Esophagus muscularis mucosa (tissue), 4 donors: ENCODE results near the gene MINDY1. TPM values are rescaled to one million over a fixed set of nuclear protein-coding genes. Genes with fewer than 3 reads are reported as not detected.
A peak's percentile ranks its signal among the peaks of the same experiment; 100 is the strongest.

Source experiments
- DNase-seq: peaks from one replicate; pipeline ENCODE4 v3.0.0-alpha.2; 2017; ENCODE audit errors: extremely low spot score
- H3K27ac ChIP-seq, 4 donors: fragments of 200-600 bp; sonication (generic); replicated peaks in 1 of 4; 1 replicate in 3 of 4; 2 replicates in 1 of 4; pipeline ENCODE4 v1.5.1; 2016 to 2019; ENCODE audit warnings: mild to moderate bottlenecking in 1 of 4
- H3K27me3 ChIP-seq, 4 donors: fragments of 200-600 bp; sonication (generic); one replicate each; pipeline versions ENCODE4 v1.5.1 to v1.6.0; 2016 to 2019
- H3K36me3 ChIP-seq, 4 donors: fragments of 200-600 bp; sonication (generic); one replicate each; pipeline ENCODE4 v1.5.1; 2016 to 2019
- H3K4me1 ChIP-seq, 4 donors: fragments of 200-600 bp; sonication (generic); one replicate each; pipeline ENCODE4 v1.5.1; 2016 to 2019
- H3K4me3 ChIP-seq, 4 donors: fragments of 200-600 bp; sonication (generic); 1 replicate in 2 of 4; 2 replicates in 2 of 4; pipeline ENCODE4 v1.5.1; 2016 to 2019; ENCODE audit warnings: mild to moderate bottlenecking in 4 of 4, moderate library complexity in 1 of 4
- H3K9me3 ChIP-seq, 4 donors: fragments of 200-600 bp; sonication (generic); 1 replicate in 3 of 4; 2 replicates in 1 of 4; pipeline ENCODE4 v1.5.1; 2016 to 2019
- CTCF ChIP-seq, 3 experiments: fragments of 200-600 bp in 2 of 3; fragments of 450-650 bp in 1 of 3; sonication (generic) in 2 of 3; IDR thresholded peaks; one replicate each; pipeline ENCODE4 v1.5.1; 2017 to 2019; ENCODE audit warnings: antibody characterized with exemption in 3 of 3, mild to moderate bottlenecking in 2 of 3, moderate library complexity in 1 of 3
- EP300 ChIP-seq: sonication (generic); formaldehyde crosslinking; IDR thresholded peaks from one replicate; pipeline ENCODE4 v1.6.1; 2017; ENCODE audit warnings: antibody characterized with exemption
- POLR2A ChIP-seq: fragments of 450-650 bp; IDR thresholded peaks from one replicate; pipeline ENCODE4 v1.6.1; 2017; ENCODE audit warnings: antibody characterized with exemption, moderate library complexity, mild to moderate bottlenecking, low read depth
- POLR2AphosphoS5 ChIP-seq, 2 donors: sonication (generic); formaldehyde crosslinking; IDR thresholded peaks; one replicate each; pipeline ENCODE4 v1.6.1; 2017; ENCODE audit warnings: antibody characterized with exemption in 2 of 2
- WGBS: methylation state at CpG from one replicate; pipeline ENCODE4 v1.1.5; 2018; 5-methylcytosine and 5-hydroxymethylcytosine counted together
- intact Hi-C: fragments of 100-400 bp; cut with DNase I; formaldehyde crosslinking; loops from one replicate; pipeline ENCODE4 v1.15.1; 2023
- total RNA-seq, 4 donors: library from RNA; depleted of rRNA; stranded (reverse); fragments of >200 nt; gene quantifications; one replicate each; pipeline versions ENCODE4 v1.1.0 to v1.2.1, GENCODE V29; 2016

Gene MINDY1
- total RNA-seq, 4 donors from 2014 or later, result 21.6 to 31.7 (median 27.0) TPM

DNA sequence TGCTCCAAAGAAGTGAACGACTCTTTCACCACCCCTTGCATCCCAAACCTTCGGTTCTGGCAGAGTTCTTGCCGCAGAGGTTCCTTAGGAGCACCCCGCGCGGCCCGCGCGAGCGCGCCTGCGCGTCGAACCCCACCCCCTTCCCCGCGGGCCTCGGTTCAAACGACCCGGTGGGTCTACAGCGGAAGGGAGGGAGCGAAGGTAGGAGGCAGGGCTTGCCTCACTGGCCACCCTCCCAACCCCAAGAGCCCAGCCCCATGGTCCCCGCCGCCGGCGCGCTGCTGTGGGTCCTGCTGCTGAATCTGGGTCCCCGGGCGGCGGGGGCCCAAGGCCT is 40.9 kb upstream of the MINDY1 start, which contains the start of gene C1orf56:
Gene C1orf56 (plus strand): TSS at position 161 of the 334 bp plus-strand sequence. CDS start 97 bp downstream, at position 258.
- Histone ChIP-seq H3K27me3 (no peaks in the 10 kb centered on the region), H3K27ac (peak within 1 kb of the TSS; percentile 84 to 94 (median 88)), H3K4me3 (peak within 1 kb of the TSS; percentile 65 to 80 (median 74)), H3K36me3 (peaks cover 6 to 18% (median 13%) of the 10 kb centered on the region in 4 donors), H3K9me3 (no peaks in the 10 kb centered on the region), H3K4me1 (peaks cover 19 to 32% (median 27%) of the 10 kb centered on the region in 4 donors)
- WGBS, result 0% methylated on average over 3 of the region's 29 CpGs
- TF ChIP-seq POLR2A, result peak; percentile 33
- TF ChIP-seq CTCF (IDR thresholded peaks at IDR 0.05), result no peak
- peak; percentile 86 to 88 for TF ChIP-seq POLR2AphosphoS5 (IDR thresholded peaks at IDR 0.05)
- no peak for TF ChIP-seq EP300
- intact Hi-C loops, result no loop called here
- peak; percentile 92 for DNase-seq

DNA sequence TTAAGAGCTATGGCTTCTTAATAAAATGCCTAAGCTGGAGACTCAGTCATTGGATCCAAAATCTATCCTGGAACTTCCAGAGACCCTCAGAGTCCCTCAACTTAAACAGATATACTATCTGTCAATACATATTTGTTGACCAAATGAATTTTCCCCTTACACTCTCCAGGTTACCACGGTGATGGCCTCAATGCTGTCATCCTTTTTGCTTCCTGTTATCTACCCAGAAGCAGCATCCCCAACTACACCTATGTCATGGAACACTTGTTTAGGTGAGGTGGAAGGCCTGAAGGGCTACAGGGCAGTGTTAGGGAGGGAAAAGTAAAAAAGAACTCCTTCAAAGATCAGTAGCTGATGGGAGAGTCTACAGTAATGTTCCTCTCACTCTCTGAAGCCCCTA is 36.5 kb upstream of the MINDY1 start:
- Histone ChIP-seq H3K4me3 (no peak overlapping the region), H3K36me3 (peaks cover 0 to 6% (median 0%) of the 10 kb centered on the region in 4 donors), H3K27me3 (no peaks in the 10 kb centered on the region), H3K9me3 (no peaks in the 10 kb centered on the region), H3K27ac (no peak overlapping the region), H3K4me1 (peaks cover 7 to 13% (median 10%) of the 10 kb centered on the region in 4 donors)
- TF ChIP-seq EP300 (no peak), POLR2AphosphoS5 (IDR thresholded peaks at IDR 0.05) (no peak), CTCF (IDR thresholded peaks at IDR 0.05) (no peak), POLR2A (no peak)
- intact Hi-C loops, result no loop called here
- DNase-seq, result no peak
- WGBS, result 100% methylated on average over 1 of the region's 1 CpG

- peaks cover 0 to 9% (median 0%) of the 10 kb centered on the region in 4 donors for H3K4me1 ChIP-seq
- H3K36me3 ChIP-seq, result peaks cover 5 to 14% (median 12%) of the 10 kb centered on the region in 4 donors
- H3K27ac ChIP-seq, result no peak overlapping the region
- H3K27me3 ChIP-seq, result no peaks in the 10 kb centered on the region
- H3K9me3 ChIP-seq, result no peaks in the 10 kb centered on the region
- intact Hi-C loops, result no loop called here
- no peak overlapping the region for H3K4me3 ChIP-seq
- WGBS, result 91% methylated on average over 3 of the region's 3 CpGs
- no peak for DNase-seq
- TF ChIP-seq POLR2AphosphoS5 (IDR thresholded peaks at IDR 0.05) (no peak), CTCF (IDR thresholded peaks at IDR 0.05) (no peak), POLR2A (no peak), EP300 (no peak)
These were observed 32.8 kb upstream of the MINDY1 start for GRCh38 chr1:151039521-151039920.

DNA sequence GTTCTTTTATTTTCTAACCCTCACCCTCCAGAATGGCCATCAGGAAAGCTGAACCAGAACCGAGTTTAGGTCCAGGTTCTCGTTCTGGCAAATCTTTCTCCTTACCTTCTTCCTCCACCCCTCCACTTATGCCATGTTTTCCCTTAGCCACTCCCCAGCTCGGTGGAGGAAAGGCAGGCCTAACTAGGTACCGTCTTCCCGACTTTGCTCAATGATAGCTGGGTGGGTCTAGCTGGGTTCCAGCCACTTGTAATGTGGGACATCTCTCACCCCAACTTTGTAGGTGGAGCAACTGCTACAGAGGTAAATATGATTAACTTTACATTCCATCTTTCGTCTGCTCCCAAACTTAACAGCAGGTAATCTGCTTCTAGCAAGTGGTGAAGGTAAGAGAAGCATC is 30.3 kb upstream of the MINDY1 start:
- intact Hi-C loops, result no loop called here
- H3K27me3 ChIP-seq, result no peaks in the 10 kb centered on the region
- peaks cover 0 to 9% (median 0%) of the 10 kb centered on the region in 4 donors for H3K4me1 ChIP-seq
- H3K27ac ChIP-seq, result no peak overlapping the region
- DNase-seq, result no peak
- 81% methylated on average over 6 of the region's 6 CpGs for WGBS
- TF ChIP-seq POLR2AphosphoS5 (IDR thresholded peaks at IDR 0.05), result no peak
- H3K36me3 ChIP-seq, result peaks cover 20 to 36% (median 32%) of the 10 kb centered on the region in 4 donors
- H3K9me3 ChIP-seq, result no peaks in the 10 kb centered on the region
- no peak overlapping the region for H3K4me3 ChIP-seq

DNA sequence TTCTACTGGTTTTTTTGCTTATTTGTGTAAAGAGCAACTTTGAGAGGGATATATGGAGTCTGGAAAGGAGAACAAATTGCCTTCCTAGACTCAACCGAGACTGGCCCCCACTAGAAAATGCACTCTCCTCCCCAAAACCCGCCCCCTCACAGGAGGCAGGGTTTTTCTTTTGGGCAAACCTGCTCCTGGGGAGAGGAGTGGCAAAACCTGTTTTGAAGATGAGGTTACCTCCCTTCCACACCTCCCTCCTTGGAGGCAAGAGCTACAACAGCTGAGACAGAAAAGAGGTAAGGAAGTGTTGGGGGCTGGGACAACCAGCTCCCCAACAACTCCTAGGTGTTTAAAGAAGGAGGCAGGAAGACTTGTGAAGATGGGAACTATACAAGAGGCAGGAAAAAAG is 29.7 kb upstream of the MINDY1 start, which contains the start of gene BNIPL:
Gene BNIPL (plus strand): TSS at position 231 of the 400 bp plus-strand sequence. CDS start 140 bp downstream, at position 371.
- Histone ChIP-seq H3K9me3 (no peaks in the 10 kb centered on the region), H3K27me3 (no peaks in the 10 kb centered on the region), H3K36me3 (peaks cover 20 to 41% (median 39%) of the 10 kb centered on the region in 4 donors), H3K4me1 (peaks cover 0 to 9% (median 0%) of the 10 kb centered on the region in 4 donors), H3K4me3 (no peak within 1 kb of the TSS), H3K27ac (no peak within 1 kb of the TSS)
- 55% methylated on average over 2 of the region's 2 CpGs for WGBS
- intact Hi-C loops, result no loop called here
- DNase-seq, result no peak
- TF ChIP-seq POLR2A (no peak), EP300 (no peak), POLR2AphosphoS5 (IDR thresholded peaks at IDR 0.05) (no peak), CTCF (IDR thresholded peaks at IDR 0.05) (no peak)
